RWPE2 (cell line): ENCODE measurements around the gene MVK.

ENCODE experiments used
- ATAC-seq: fragments of 200-7000 bp; cut with Tn5 transposase; 3 replicates; pipeline ENCODE4 v1.9.1; 2021; ENCODE audit warnings: low read depth
- DNase-seq: peaks from one replicate; pipeline ENCODE4 v3.0.0-alpha.2; 2020; ENCODE audit warnings: low spot score
- H3K27ac ChIP-seq: fragments of 450-650 bp; 2 replicates; pipeline ENCODE4 v1.5.1; 2017; ENCODE audit warnings: mild to moderate bottlenecking; ENCODE audit not compliant: poor library complexity, severe bottlenecking
- H3K27me3 ChIP-seq: fragments of 250-450 bp; sonication (Bioruptor Pico); 2 replicates; pipeline ENCODE4 v1.5.1; 2021; ENCODE audit warnings: mild to moderate bottlenecking, moderate library complexity; ENCODE audit not compliant: insufficient read depth, poor library complexity, severe bottlenecking
- H3K36me3 ChIP-seq: fragments of 250-450 bp; sonication (Bioruptor Pico); 2 replicates; pipeline ENCODE4 v1.5.1; 2020; ENCODE audit warnings: low read depth, mild to moderate bottlenecking, moderate library complexity
- H3K4me1 ChIP-seq: fragments of 250-450 bp; sonication (Bioruptor Pico); 2 replicates; pipeline ENCODE4 v1.5.1; 2021; ENCODE audit warnings: mild to moderate bottlenecking, moderate library complexity; ENCODE audit not compliant: insufficient read depth, poor library complexity, severe bottlenecking
- H3K4me3 ChIP-seq: fragments of 250-450 bp; sonication (Bioruptor Pico); 2 replicates; pipeline ENCODE4 v1.5.1; 2021; ENCODE audit warnings: mild to moderate bottlenecking, moderate library complexity; ENCODE audit not compliant: severe bottlenecking
- H3K9me3 ChIP-seq: fragments of 250-450 bp; sonication (Bioruptor Pico); 2 replicates; pipeline ENCODE4 v1.5.1; 2021; ENCODE audit warnings: mild to moderate bottlenecking, moderate library complexity; ENCODE audit not compliant: severe bottlenecking
- TF ChIP-seq, protein P1 (sequence below): fragments of 450-650 bp; IDR thresholded peaks from one replicate; pipeline ENCODE4 v1.5.1; 2017; ENCODE audit warnings: mild to moderate bottlenecking, moderate library complexity; ENCODE audit not compliant: poor library complexity, severe bottlenecking

MVK gene

DNA sequence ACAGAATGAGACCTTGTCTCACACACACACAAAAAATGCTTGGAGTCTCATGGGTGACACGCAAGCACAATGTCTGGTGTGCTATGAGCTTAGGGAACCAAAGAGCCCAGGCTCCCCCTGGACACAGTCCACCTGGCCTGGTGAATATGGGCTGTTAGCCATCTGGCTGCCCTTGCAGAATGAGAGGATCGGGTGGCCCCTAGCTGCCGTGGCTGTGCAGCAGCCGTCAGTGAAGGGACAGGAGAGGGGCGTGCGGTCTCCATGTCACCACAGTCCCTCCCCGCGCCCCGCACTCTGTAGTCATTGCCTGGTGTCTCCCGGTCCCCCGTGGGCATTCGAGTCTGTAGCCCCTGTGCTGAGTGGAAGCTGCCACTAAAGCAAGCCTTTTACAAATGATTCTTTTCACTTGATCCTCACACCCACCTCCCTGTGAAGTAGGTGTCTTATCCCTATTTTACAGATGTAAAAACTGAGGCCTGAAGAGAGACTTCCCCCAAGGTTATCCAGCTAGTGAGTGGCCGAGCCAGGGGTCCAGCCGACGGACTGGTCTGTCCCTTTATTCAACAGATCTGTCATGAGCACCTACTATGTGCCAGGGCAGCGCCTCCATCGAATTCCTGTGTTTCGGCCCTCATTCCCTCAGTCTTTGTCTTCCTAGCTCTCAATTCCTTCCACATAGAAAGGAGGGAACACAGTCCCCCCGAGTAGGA lies 18.8 kb downstream of the MVK start:
- H3K27me3 ChIP-seq, result no peaks in the 10 kb centered on the region
- no peaks in the 10 kb centered on the region for H3K4me1 ChIP-seq
- no peak overlapping the region for H3K27ac ChIP-seq
- H3K36me3 ChIP-seq, result peaks cover 44% of the 10 kb centered on the region
- TF ChIP-seq, protein P1, sequence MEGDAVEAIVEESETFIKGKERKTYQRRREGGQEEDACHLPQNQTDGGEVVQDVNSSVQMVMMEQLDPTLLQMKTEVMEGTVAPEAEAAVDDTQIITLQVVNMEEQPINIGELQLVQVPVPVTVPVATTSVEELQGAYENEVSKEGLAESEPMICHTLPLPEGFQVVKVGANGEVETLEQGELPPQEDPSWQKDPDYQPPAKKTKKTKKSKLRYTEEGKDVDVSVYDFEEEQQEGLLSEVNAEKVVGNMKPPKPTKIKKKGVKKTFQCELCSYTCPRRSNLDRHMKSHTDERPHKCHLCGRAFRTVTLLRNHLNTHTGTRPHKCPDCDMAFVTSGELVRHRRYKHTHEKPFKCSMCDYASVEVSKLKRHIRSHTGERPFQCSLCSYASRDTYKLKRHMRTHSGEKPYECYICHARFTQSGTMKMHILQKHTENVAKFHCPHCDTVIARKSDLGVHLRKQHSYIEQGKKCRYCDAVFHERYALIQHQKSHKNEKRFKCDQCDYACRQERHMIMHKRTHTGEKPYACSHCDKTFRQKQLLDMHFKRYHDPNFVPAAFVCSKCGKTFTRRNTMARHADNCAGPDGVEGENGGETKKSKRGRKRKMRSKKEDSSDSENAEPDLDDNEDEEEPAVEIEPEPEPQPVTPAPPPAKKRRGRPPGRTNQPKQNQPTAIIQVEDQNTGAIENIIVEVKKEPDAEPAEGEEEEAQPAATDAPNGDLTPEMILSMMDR, result no peak
- H3K9me3 ChIP-seq, result no peaks in the 10 kb centered on the region
- DNase-seq, result no peak
- ATAC-seq, result no peak
- H3K4me3 ChIP-seq, result no peak overlapping the region

DNA sequence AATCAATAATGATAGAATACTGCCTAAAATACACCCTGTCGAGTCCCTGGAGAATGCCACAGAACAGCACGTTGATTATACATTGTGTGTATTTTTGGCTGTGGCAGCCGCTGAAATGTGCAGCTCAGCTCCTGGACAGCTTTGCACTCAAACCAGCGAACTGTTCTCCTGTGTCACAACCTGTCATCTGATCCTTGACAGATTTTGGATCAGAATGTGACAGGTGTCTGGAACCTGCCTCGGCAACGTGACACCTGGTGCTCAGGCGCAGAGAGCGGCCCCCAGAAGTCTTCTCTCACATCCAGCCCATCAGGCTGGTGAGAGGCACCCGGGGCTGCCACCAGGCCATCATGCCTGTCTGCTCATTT lies 19.3 kb downstream of the MVK start:
- TF ChIP-seq, protein P1, result no peak
- ATAC-seq (no peak), DNase-seq (no peak)
- Histone ChIP-seq H3K36me3 (peaks cover 39% of the 10 kb centered on the region), H3K4me1 (no peaks in the 10 kb centered on the region), H3K4me3 (no peak overlapping the region), H3K9me3 (no peaks in the 10 kb centered on the region), H3K27ac (no peak overlapping the region), H3K27me3 (no peaks in the 10 kb centered on the region)

DNA sequence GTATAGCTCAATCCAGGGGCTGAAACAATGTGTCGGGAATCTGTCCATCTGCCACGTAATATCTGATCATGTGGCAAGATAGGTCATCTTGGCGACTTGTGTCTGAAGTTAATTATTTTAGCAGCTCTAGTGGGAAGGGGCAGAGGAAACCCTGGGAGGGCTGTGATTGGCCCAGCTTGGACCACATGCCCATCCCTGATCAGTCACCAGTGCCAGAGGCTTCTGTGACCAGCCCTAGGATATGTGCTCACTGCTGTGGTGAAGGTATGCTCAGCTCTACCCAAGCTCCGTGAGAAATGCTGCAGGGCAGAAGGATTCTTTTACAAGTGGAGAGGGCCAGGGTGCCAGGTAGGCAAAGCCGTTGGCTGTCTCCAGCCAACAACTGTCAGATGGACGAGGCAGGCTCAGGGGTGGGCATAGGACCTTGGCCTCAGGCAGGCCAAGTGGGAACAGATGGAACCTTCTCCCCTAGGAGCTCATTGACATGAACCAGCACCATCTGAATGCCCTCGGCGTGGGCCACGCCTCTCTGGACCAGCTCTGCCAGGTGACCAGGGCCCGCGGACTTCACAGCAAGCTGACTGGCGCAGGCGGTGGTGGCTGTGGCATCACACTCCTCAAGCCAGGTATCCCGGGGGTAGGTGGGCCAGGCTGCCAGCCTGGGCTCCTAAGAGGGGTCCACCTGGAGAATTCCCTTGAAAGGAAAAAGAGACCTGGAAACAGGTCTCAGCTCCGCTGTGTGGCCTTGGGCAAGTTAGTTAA lies 21.1 kb downstream of the MVK start:
- no peak for DNase-seq
- H3K4me3 ChIP-seq, result no peak overlapping the region
- H3K9me3 ChIP-seq, result no peaks in the 10 kb centered on the region
- no peaks in the 10 kb centered on the region for H3K4me1 ChIP-seq
- peaks cover 31% of the 10 kb centered on the region for H3K36me3 ChIP-seq
- H3K27me3 ChIP-seq, result no peaks in the 10 kb centered on the region
- H3K27ac ChIP-seq, result no peak overlapping the region
- TF ChIP-seq, protein P1, result no peak
- no peak for ATAC-seq

DNA sequence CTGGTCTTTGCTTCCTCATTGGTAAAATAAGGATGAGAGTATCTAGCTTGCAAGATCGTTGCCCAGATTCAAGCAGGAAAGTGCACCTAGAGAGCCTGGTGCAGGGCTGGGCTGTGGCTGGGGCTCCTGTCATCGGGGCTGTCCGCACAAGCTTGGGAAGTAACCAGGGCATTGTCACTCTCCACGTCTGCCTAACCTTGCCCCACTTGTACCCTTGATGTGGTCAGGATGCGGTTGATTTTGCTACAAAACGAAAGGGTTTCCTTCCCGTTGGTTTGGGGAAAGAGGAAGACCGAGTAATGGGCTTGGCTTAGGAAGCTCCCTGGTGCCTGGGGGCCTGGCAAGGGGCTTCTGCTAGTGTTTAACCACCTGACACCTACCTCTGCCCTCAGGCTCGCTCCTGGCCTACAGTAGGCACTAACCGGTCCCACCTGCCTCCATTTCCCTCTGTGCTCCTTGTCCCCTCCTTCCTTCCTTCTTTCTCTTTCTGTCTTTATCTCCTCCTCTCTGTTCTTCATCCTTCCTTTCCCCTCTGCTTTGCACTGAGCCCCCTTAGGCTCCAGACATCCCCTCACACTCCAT lies 21.8 kb downstream of the MVK start:
- Histone ChIP-seq H3K4me3 (no peak overlapping the region), H3K9me3 (no peaks in the 10 kb centered on the region), H3K27me3 (no peaks in the 10 kb centered on the region), H3K4me1 (no peaks in the 10 kb centered on the region), H3K36me3 (peaks cover 31% of the 10 kb centered on the region), H3K27ac (no peak overlapping the region)
- TF ChIP-seq, protein P1, result no peak
- no peak for DNase-seq
- ATAC-seq, result no peak
